Stomach smooth muscle (tissue), 2 donors: ENCODE results near the gene IGFBPL1.
A peak's percentile ranks its signal among the peaks of the same experiment; 100 is the strongest.

Source experiments
- H3K27ac ChIP-seq: one replicate; pipeline ENCODE4 v1.7.0; 2013; ENCODE audit warnings: mild to moderate bottlenecking, low read length, inconsistent platforms
- H3K27me3 ChIP-seq, 2 donors: one replicate each; pipeline ENCODE4 v1.7.0; 2013; ENCODE audit warnings: low read length in 2 of 2; ENCODE audit not compliant: insufficient read depth in 2 of 2, control insufficient read depth in 1 of 2
- H3K36me3 ChIP-seq, 2 donors: one replicate each; pipeline ENCODE4 v1.7.0; 2013; ENCODE audit warnings: low read length in 2 of 2; ENCODE audit not compliant: control insufficient read depth in 2 of 2, insufficient read depth in 2 of 2
- H3K4me1 ChIP-seq: one replicate; pipeline ENCODE4 v1.7.0; 2013; ENCODE audit warnings: low read length; ENCODE audit not compliant: control insufficient read depth, insufficient read depth
- H3K4me3 ChIP-seq, 2 donors: one replicate each; pipeline ENCODE4 v1.7.0; 2013; ENCODE audit warnings: low read length in 2 of 2
- H3K9ac ChIP-seq, 2 donors: one replicate each; pipeline ENCODE4 v1.7.0; 2013; ENCODE audit warnings: low read length in 2 of 2, mild to moderate bottlenecking in 1 of 2
- H3K9me3 ChIP-seq, 2 donors: one replicate each; pipeline ENCODE4 v1.7.0; 2013; ENCODE audit warnings: low read length in 2 of 2; ENCODE audit not compliant: control insufficient read depth in 2 of 2
- donor health status: healthy.
- donor health status: Pancreatic carcinoma.

IGFBPL1 gene

DNA sequence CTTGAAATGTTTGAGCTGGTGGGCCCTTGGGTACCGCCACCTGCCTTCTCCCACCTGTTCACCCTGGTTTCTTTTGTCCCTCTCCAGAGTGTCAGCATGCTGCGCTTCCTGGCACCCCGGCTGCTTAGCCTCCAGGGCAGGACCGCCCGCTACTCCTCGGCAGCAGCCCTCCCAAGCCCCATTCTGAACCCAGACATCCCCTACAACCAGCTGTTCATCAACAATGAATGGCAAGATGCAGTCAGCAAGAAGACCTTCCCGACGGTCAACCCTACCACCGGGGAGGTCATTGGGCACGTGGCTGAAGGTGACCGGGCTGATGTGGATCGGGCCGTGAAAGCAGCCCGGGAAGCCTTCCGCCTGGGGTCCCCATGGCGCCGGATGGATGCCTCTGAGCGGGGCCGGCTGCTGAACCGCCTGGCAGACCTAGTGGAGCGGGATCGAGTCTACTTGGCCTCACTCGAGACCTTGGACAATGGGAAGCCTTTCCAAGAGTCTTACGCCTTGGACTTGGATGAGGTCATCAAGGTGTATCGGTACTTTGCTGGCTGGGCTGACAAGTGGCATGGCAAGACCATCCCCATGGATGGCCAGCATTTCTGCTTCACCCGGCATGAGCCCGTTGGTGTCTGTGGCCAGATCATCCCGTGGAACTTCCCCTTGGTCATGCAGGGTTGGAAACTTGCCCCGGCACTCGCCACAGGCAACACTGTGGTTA, 28.4 kb downstream of the IGFBPL1 start:
- peaks cover 23 to 25% of the 10 kb centered on the region in 2 donors for H3K36me3 ChIP-seq
- H3K9ac ChIP-seq: no peak overlapping the region
- H3K27me3 ChIP-seq: no peaks in the 10 kb centered on the region
- no peaks in the 10 kb centered on the region for H3K9me3 ChIP-seq
- no peak overlapping the region for H3K27ac ChIP-seq
- H3K4me1 ChIP-seq: peaks cover 36% of the 10 kb centered on the region
- H3K4me3 ChIP-seq: no peak overlapping the region

DNA sequence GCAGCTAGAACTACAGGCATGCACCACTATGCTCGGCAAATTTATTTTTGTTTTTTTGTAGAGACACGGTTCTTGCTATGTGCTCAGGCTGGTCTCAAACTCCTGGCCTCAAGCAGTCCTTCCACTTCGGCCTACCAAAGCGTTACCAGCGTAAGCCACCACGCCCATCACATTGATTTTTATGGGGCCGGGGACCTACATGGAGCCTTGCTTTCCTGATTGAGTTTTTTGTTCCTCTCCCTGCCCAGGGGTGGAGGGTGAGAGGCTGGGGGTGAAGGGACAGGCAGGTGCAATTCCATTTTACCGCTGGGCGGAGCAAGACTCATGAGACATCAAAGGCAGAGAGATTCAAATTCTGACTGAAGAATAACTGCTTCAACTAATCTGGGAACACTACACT, 29.8 kb downstream of the IGFBPL1 start:
- Histone ChIP-seq H3K27me3 (no peaks in the 10 kb centered on the region), H3K4me3 (peak overlapping the region; percentile 91 to 96), H3K27ac (no peak overlapping the region), H3K9ac (peak overlapping the region in 1 of 2 donors; percentile 5), H3K9me3 (no peaks in the 10 kb centered on the region), H3K36me3 (peaks cover 23 to 25% of the 10 kb centered on the region in 2 donors), H3K4me1 (peaks cover 40% of the 10 kb centered on the region)

DNA sequence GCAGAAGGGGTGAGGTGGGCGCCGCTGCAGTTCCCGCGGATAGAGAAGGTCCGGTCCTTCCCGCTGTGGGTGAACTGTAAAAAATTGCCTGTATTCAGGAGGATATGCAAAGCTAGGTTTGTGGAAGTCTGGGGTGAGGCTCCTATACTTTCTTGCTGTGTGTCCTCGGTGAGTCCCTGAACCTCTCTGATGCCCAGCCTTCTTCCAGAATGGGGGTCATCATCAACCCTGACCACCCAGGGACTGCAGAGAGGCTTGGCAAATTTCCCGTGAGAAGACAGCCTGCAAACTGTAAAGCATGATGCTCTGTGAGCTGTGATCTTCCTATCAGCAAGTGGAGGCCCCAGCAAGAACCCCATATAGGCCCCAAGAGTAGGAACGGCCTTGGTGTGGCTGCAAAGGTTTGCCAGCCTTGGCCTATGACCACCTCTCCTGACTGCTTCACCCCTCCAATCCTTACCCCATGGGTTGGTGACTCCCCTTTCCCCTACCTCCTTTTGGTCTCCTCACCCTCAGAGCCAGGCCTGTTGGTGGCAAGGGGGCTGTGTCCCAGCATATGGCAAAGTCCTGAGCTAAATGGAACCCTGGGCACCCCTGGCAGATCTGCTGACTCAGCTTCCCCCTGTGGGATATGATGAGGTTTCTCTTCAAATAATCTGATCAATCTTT, 31.0 kb downstream of the IGFBPL1 start:
- Histone ChIP-seq H3K36me3 (peaks cover 20 to 21% of the 10 kb centered on the region in 2 donors), H3K4me3 (peak overlapping the region; percentile 91 to 96), H3K27ac (peak overlapping the region; percentile 86), H3K4me1 (peaks cover 49% of the 10 kb centered on the region), H3K9ac (peak overlapping the region; percentile 92 to 97), H3K27me3 (no peaks in the 10 kb centered on the region), H3K9me3 (no peaks in the 10 kb centered on the region)

DNA sequence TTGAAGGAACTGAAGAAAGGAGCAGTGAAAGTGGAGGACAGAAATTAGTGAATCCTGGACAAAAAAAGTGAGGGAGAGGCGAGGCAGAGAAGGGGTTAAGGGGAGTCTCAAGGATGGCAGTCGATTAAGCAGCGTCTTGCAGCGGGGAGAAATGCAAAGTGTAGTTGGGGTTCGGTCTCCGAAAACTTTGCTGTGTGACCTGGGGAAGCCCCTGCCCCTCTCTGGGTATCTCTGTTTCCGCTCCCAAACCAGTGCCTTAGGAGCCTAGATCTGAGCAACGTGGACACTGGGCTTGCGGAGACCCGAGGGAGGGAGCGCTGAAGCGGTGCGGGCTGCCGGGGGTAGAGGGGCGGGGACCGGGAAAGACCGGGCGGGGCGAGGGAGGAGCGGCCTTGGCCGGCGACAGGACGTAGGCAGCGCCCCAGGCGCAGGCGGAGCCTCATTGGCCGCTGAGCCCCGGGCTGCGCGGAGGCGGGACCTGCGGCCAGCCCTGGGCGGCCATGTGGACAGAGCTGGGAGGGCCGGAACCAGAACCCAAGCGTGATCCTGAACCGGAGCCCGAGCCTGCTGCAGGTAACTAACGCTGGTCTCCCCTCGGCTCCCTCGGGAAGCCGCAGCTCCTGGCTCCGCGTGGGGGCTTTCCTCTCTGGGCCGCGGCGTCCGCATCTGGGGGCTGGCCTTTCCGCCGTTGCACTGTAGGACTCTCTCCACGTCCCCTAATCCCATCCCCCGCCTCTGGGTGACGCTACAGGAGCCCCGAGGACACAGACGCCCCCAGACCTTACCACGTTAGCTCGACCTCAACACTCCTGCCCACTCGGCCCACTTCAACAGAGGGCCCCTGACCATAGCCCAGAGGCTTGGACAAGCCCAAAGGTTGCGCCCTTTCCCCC, 31.8 kb downstream of the IGFBPL1 start, which contains the start of gene ALDH1B1:
Gene ALDH1B1 (plus strand): TSS at position 468 of the 893 bp plus-strand sequence. CDS start 3,047 bp downstream, outside the sequence.
- Histone ChIP-seq H3K36me3 (peaks cover 18% of the 10 kb centered on the region in 2 donors), H3K9ac (peak within 1 kb of the TSS; percentile 92 to 97), H3K27me3 (no peaks in the 10 kb centered on the region), H3K4me3 (peak within 1 kb of the TSS; percentile 91 to 96), H3K27ac (peak within 1 kb of the TSS; percentile 86), H3K4me1 (peaks cover 51% of the 10 kb centered on the region), H3K9me3 (no peaks in the 10 kb centered on the region)

DNA sequence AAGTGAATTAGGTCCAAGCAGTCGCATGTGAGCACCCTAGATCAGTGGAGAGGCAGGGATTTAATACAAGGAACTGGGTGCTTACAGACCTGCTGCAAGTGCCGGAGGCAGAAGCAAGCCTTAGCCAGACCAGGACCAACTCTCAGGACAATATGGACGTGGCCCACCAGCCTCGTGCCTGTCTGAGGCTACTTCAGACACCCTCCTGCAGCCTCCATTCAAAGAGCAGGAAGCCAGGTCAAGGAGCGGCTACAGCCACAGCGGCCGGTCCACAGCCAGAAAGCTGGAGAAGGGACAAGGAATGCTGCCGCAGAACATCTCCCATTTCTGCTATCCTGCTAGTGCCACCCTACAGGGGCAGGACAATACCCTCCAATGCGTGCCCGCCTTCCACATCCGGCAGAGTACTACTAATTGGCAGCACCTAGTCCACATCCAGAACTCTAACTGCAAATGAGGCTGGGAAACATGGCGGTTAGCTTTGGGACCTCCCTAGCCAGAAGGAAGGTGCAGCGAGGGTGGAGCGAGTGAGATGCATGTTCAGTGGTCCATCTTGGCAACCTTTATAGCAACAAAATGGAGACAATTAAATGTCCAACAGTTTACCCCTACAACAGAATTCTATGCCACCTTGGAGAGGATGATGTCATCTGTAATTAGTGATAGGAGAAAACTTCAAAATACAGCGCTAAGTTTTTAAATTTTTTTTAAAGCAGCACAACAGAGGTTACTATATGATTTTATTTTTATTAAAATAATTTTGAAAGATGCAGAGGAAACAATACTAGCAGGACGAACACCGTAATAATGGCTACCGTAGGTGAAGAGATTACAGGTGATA, 32.8 kb downstream of the IGFBPL1 start:
- H3K27me3 ChIP-seq: no peaks in the 10 kb centered on the region
- H3K27ac ChIP-seq: peak overlapping the region; percentile 82
- H3K4me1 ChIP-seq: peaks cover 46% of the 10 kb centered on the region
- H3K9me3 ChIP-seq: no peaks in the 10 kb centered on the region
- peak overlapping the region in 1 of 2 donors; percentile 91 for H3K4me3 ChIP-seq
- H3K9ac ChIP-seq: peak overlapping the region in 1 of 2 donors; percentile 97
- H3K36me3 ChIP-seq: peaks cover 8 to 9% of the 10 kb centered on the region in 2 donors

DNA sequence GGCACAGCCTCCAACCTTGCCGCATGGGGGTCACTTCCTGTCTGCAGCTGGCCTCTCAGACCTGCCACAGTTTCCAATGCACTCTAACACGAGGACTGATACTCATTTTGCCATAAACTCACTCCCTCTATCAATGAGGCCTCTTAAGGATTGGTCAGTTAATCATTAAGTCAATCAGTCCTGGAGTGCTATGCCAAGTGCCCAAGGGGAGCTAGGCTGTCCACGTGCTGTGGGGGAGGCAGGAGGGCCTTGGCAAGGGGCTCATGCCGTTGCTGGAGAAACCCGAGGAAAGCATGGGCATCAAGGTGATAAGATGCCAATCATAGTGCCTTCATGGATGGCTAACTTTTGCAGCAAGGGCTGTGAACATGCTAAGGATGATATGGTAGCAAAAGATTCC, 33.4 kb downstream of the IGFBPL1 start:
- Histone ChIP-seq H3K27ac (peak overlapping the region; percentile 82), H3K36me3 (peaks cover 1 to 3% of the 10 kb centered on the region in 2 donors), H3K9ac (peak overlapping the region; percentile 24 to 42), H3K4me1 (peaks cover 46% of the 10 kb centered on the region), H3K27me3 (no peaks in the 10 kb centered on the region), H3K9me3 (no peaks in the 10 kb centered on the region), H3K4me3 (peak overlapping the region in 1 of 2 donors; percentile 8)

DNA sequence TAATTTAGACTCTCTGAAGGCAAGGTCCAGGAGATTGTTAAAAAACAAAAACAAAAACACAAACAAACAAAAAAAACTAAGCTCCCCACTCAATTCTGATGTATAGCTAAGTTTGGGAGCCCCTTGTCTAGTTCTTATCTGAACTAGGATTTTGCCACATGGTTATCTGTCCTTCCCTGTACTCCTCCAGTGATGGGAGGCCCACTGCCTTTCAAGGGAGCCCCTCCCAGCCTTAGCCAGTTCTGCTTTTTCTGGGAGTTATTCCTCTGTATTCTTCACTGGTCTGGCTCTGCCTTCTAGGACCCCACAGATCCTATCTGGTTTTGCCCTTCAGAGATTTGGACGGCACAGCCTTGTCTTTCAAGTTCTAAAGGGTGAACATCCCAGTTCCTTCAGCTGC, 33.8 kb downstream of the IGFBPL1 start:
- Histone ChIP-seq H3K4me1 (peaks cover 43% of the 10 kb centered on the region), H3K4me3 (peak overlapping the region in 1 of 2 donors; percentile 8), H3K36me3 (no peaks in the 10 kb centered on the region), H3K9ac (peak overlapping the region; percentile 24 to 42), H3K27me3 (no peaks in the 10 kb centered on the region), H3K27ac (peak overlapping the region; percentile 82), H3K9me3 (no peaks in the 10 kb centered on the region)

DNA sequence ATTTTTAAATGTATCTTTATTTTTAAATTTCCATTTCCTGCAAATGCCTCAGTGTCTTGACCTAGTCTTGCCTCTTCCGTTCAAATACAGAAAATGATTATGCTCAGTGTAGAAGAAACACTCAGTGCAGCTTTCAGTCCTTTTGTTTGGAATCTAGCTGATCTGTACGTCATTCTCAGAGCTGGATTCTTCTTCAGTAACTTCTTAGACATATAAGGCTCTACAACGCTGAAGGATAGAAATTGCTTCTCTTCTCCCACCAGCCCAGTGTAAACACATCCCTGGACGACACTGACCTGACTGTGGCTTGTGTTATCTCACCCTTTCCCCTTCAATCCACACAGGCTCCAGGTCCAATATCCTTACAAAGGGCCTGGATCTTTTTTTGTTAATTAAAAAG, 34.9 kb downstream of the IGFBPL1 start:
- Histone ChIP-seq H3K4me1 (peaks cover 38% of the 10 kb centered on the region), H3K36me3 (no peaks in the 10 kb centered on the region), H3K27me3 (no peaks in the 10 kb centered on the region), H3K9ac (peak overlapping the region; percentile 1 to 55), H3K27ac (peak overlapping the region; percentile 82), H3K4me3 (no peak overlapping the region), H3K9me3 (no peaks in the 10 kb centered on the region)

DNA sequence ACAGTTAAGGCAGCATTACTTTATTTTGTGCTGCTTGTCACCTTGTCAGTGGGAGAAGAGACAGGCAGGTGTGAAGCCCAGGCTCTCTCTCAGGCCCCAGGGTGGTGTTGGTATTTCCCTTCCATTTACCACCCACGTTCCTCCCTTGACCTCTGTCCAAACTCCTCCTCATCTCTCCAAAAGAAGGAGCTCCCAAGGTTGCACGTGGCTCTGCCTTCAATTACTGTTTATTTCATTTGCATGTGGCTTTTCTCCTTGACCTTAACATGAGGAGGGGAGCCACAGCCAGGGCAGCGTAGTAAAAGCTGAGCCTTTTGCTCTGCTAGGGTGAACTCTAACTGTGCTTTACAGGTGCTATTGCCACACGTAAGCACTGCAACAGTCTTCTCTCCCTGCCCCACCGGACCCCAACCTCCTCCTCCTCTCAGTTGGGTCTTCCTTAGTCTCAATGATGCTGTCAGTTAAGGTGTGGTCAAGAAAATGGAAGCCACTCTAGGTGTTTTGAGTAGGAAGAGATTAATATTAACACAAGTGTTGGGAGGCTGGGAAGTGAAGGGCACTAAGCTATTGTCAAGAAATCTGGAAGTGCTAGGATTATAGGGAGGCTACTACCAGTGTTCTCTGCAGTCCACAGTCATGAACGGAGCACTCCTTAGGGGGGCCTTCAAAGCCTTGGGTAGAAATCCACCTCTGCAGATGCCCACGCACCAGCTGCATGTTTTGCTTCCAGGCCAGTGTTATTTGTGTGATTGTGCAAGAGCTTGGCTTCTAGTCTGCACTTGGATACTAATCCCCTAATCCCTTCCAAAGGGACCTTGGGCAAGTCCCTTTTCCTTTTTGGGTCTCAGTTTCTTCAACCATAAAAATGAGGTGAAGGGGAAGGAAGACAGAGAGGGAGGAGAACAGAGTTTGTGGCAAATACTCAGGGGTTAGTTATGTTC, 35.7 kb downstream of the IGFBPL1 start:
- H3K4me1 ChIP-seq: peaks cover 32% of the 10 kb centered on the region

More for the DNA sequence above, 35.7 kb downstream of the IGFBPL1 start:
- Histone ChIP-seq H3K9ac (peak overlapping the region; percentile 35 to 51), H3K27ac (peak overlapping the region; percentile 82), H3K27me3 (no peaks in the 10 kb centered on the region), H3K4me3 (no peak overlapping the region), H3K36me3 (no peaks in the 10 kb centered on the region), H3K9me3 (no peaks in the 10 kb centered on the region)
